Hematopoietic multipotent progenitor cell (in vitro differentiated cells): Measurements from ENCODE around the gene PIP5K1A. TPM values are rescaled to one million over a fixed set of nuclear protein-coding genes. Genes with fewer than 3 reads are reported as not detected.

ENCODE experiments used
- DNase-seq, 3 donors: peaks; one replicate each; pipeline ENCODE4 v3.0.0-alpha.2; 2011 to 2015; ENCODE audit warnings: low read depth in 2 of 3, low spot score in 2 of 3
- total RNA-seq: library from RNA; depleted of rRNA; stranded (reverse); fragments of >200 nt; gene quantifications from one replicate; pipeline ENCODE4 v1.2.3, GENCODE V29; 2012

PIP5K1A gene
- total RNA-seq, 1 donor = 28.5 TPM

DNA sequence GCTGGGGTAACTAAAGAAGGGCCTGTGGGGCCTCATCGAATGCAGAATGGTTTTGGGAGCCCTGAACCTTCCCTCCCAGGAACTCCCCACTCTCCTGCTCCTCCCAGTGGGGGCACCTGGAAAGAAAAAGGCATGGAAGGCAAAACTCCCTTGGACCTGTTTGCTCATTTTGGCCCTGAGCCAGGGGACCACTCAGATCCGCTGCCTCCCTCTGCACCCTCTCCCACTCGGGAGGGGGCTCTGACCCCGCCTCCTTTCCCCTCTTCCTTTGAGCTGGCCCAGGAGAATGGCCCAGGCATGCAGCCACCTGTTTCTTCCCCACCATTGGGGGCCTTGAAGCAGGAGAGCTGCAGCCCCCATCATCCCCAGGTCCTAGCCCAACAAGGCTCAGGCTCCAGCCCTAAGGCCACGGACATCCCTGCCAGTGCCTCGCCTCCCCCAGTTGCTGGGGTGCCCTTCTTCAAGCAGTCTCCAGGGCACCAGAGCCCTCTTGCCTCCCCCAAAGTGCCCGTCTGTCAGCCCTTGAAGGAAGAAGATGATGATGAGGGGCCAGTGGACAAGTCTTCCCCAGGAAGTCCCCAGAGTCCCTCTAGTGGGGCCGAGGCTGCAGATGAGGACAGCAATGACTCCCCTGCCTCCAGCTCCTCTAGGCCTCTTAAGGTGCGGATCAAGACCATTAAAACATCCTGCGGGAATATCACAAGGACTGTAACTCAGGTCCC, 88.4 kb downstream of the PIP5K1A start:
- no peak for DNase-seq

- no peak for DNase-seq
These were observed 89.0 kb downstream of the PIP5K1A start for GRCh38 chr1:151287341-151287699.

DNA sequence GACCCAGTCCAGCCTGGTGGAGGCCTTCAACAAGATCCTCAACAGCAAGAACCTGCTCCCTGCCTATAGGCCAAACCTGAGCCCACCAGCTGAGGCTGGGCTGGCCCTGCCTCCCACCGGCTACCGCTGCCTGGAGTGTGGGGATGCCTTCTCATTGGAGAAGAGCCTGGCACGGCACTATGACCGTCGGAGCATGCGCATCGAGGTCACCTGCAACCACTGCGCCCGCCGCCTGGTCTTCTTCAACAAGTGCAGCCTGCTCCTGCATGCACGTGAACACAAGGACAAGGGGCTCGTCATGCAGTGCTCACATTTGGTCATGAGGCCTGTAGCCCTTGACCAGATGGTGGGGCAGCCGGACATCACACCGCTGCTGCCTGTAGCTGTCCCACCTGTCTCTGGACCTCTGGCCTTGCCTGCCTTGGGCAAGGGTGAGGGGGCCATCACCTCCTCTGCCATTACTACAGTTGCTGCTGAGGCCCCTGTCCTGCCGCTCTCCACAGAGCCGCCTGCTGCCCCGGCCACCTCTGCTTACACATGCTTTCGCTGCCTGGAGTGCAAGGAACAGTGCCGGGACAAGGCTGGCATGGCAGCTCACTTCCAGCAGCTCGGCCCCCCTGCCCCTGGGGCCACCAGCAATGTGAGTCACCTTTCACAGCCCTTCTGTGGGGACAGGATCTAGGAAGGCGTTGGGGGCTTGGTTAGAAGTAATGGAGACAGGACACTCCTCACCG, 89.6 kb downstream of the PIP5K1A start:
- no peak for DNase-seq

DNA sequence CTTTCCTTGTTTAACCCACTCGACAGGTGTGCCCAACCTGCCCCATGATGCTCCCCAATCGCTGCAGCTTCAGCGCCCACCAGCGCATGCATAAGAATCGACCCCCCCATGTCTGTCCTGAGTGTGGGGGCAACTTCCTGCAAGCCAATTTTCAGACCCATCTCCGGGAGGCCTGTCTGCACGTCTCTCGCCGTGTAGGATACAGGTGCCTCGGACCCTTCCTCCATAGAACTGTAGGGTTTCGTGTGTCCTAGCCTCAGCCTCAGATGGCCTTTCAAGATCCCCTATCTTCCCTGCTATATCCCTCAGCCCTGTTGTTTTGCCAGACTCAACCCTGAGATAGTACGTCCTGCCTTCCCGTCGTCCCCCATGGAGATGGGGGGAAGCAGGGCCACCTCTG, 90.2 kb downstream of the PIP5K1A start:
- no peak for DNase-seq

DNA sequence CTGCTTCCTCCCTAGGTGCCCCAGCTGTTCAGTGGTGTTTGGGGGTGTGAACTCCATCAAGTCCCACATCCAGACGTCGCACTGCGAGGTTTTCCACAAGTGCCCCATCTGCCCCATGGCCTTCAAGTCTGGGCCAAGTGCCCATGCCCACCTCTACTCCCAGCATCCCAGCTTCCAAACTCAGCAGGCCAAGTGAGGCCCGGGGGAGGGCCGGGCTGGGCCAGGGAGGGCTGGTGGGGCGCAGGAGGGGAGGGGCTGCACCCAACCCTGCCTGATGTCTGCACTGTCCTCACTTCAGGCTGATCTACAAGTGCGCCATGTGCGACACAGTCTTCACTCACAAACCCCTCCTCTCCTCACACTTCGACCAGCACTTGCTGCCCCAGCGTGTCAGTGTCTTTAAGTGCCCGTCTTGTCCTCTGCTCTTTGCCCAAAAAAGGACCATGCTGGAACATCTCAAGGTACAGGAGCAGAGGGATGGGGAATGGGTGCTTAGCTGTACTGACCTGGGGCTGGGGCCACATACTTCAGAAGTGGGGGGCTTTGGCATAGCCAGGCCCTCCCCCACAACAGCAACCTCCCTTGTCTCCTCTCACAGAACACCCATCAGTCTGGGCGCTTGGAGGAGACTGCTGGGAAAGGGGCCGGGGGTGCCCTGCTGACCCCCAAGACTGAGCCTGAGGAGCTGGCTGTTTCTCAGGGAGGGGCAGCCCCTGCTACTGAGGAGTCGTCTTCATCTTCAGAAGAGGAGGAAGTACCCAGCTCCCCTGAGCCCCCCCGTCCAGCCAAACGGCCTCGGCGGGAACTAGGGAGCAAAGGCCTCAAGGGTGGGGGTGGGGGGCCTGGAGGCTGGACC, 91.0 kb downstream of the PIP5K1A start:
- DNase-seq = no peak

DNA sequence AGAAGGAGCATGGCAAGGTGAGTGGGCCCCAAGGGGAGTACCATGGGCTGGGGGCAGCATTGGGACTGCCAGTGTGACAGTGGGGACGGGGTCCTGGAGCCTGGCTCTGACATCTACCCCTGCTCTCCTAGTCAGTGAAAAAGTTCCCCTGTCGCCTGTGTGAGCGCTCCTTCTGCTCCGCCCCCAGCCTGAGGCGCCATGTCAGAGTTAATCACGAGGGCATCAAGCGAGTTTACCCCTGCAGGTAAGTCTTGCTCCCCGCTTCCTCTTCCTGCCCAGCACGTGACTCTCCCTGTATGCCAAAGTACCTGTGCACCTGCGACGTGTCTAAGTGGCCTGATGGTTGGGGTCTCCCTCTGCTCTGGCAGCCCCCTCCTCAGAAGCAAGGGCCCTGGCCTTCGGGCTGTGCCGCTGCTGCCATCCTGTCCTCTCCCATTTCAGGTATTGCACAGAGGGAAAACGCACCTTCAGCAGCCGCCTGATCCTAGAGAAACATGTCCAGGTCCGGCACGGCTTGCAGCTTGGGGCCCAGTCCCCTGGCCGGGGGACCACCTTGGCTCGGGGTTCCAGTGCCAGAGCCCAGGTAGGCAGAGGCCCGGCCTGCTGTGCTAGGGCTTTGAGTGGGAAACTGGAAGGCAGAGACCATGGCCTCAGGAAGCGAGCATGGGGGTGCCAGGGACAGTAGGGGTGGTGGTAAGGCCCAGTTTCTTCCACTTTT, 91.8 kb downstream of the PIP5K1A start:
- DNase-seq = no peak

DNA sequence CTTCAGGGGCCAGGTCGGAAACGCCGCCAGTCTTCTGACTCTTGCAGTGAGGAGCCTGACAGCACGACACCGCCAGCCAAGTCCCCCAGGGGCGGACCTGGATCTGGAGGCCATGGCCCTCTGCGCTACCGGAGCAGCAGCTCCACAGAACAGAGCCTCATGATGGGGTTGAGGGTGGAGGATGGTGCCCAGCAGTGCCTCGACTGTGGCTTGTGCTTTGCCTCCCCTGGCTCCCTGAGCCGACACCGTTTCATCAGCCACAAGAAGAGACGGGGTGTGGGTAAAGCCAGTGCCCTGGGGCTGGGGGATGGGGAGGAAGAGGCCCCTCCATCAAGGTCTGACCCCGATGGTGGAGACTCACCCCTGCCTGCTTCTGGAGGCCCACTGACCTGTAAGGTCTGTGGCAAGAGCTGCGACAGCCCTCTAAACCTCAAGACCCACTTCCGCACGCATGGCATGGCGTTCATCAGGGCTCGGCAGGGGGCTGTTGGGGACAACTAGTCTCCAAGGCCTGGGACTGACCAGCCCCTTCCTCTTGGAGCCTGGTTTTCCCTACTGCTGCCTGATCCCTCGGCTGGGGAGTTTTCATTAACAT, 92.5 kb downstream of the PIP5K1A start:
- DNase-seq = no peak

DNA sequence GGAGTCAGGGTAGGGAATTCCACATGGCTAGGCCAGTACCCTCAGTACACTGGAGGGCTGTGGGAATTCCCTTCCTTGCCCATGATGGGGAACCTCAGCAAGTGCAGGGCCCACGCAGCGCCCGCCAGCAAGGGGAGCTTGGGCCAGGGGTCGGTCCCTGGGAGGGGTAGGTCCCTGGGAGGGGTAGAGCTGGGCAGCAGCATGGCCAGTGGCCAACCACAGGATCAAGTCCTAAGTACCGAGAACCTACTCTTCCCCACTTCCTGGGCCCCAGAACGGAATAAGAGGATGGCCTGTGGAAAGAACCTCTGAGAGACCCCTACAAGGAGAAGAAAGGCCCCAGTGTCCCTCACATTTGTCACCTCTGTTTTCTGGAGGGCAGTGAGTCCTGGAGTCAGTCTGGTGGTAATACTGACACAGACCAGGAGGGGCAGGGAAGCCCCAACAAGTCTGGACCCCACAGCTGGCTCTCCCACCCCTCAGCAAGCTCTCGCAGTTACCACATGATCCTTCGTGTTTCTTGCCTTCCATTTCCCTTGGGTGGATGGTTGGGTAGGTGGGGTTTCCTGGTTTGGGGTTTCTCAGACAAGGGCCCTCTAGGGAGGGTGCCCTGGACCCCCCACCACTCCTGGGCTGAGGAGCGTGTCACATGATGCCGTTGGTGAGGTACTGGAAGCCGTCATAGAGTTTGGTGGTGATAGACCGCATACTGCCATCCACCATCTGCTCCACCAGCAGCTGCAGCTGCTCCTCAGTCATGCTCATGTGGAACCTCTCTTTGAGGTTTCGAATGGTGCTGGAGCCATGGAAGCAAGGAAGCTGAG, 94.1 kb downstream of the PIP5K1A start:
- peak in 1 of 3 donors; percentile 41 for DNase-seq

DNA sequence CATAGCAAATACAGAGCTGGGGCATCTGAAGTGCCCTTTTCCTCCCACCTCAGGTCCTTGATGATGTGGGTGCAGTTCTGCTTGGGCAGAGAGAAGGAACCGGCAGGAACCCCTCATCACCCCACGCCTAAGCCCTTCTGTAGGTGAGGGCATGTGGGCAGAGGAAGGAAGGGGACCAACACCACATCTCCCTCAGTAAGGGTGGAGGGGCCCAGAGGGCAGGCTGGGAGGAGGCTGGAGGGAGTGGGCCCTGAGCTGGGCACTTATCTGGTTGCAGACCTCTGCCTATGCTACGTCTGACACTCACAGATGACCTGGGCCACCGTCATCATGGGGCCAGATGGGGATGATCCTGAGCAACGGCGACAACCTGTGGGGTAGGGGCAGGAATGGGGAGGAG, 94.7 kb downstream of the PIP5K1A start:
- no peak for DNase-seq

DNA sequence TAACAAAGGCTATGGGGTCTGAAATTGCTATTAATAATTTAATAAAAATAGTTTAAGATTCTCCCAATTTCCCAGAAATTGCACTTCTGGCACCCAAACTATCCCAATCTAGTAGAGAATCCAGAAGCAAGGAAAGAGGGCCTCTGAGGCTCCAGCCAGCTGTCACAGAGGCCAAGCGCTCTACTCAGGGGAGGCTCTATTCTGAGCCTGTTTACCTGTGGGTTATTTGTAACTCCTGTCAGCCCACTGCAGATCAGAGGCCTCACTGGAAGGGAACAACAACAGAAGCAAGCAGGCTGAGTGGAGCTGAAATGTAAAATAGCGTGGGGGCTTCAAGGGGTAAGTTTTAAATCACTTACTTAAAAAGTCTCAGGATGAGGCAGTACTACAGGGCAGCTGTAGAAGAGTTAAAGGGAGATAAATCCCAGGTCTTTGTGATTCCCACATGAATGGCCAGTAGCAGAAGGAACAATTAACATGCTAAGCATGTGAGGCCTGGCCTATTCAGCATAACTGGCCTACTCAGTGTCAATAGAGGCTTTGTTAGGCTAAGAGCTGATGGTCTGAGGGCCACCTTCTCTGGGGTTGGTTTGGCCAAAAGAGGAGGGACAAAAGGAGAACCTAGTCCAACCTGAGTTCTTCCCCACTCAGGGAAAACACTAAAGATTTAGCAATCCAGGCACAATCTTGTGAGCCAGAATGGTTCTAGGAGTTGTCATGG, 96.5 kb downstream of the PIP5K1A start:
- no peak for DNase-seq

Other genes with a start within 250 kb of the PIP5K1A start
- gene CERS2, start 223.7 kb upstream of the PIP5K1A start, total RNA-seq = 123 TPM
- gene ANXA9, start 216.3 kb upstream of the PIP5K1A start, total RNA-seq = 0.54 TPM
- 41.7 TPM for gene MINDY1, start 191.7 kb upstream of the PIP5K1A start, total RNA-seq
- gene PRUNE1, start 190.1 kb upstream of the PIP5K1A start, total RNA-seq = 22.6 TPM
- under 0.01 TPM for gene BNIPL, start 162.0 kb upstream of the PIP5K1A start, total RNA-seq
- gene C1orf56, start 150.8 kb upstream of the PIP5K1A start, total RNA-seq = 5.1 TPM
- 75.4 TPM for gene CDC42SE1, start 138.9 kb upstream of the PIP5K1A start, total RNA-seq
- 1.9 TPM for gene MLLT11, start 138.2 kb upstream of the PIP5K1A start, total RNA-seq
- gene GABPB2, start 127.8 kb upstream of the PIP5K1A start, total RNA-seq = 5.7 TPM
- 10.2 TPM for gene SEMA6C, start 51.9 kb upstream of the PIP5K1A start, total RNA-seq
- 74.1 TPM for gene TNFAIP8L2, start 41.9 kb upstream of the PIP5K1A start, total RNA-seq
- gene LYSMD1, start 32.6 kb upstream of the PIP5K1A start, total RNA-seq = 2.4 TPM
- 21.5 TPM for gene SCNM1, start 32.4 kb upstream of the PIP5K1A start, total RNA-seq
- under 0.01 TPM for gene TMOD4, start 22.6 kb upstream of the PIP5K1A start, total RNA-seq
- 43.4 TPM for gene VPS72, start 8.4 kb upstream of the PIP5K1A start, total RNA-seq
- 194 TPM for gene PSMD4, start 56.2 kb downstream of the PIP5K1A start, total RNA-seq
- gene ZNF687, start 83.7 kb downstream of the PIP5K1A start, total RNA-seq = 45.5 TPM
- gene PI4KB, start 128.9 kb downstream of the PIP5K1A start, total RNA-seq = 70.0 TPM
- gene RFX5, start 148.7 kb downstream of the PIP5K1A start, total RNA-seq = 89.7 TPM
- gene SELENBP1, start 174.2 kb downstream of the PIP5K1A start, total RNA-seq = 3.0 TPM
- 461 TPM for gene PSMB4, start 201.0 kb downstream of the PIP5K1A start, total RNA-seq